Esophagus muscularis mucosa (tissue), 4 donors: ENCODE data around the gene POFUT2. TPM values are rescaled to one million over a fixed set of nuclear protein-coding genes. Genes with fewer than 3 reads are reported as not detected.

Source experiments
- DNase-seq: peaks from one replicate; pipeline ENCODE4 v3.0.0-alpha.2; 2017; ENCODE audit errors: extremely low spot score
- H3K27ac ChIP-seq, 4 donors: fragments of 200-600 bp; sonication (generic); replicated peaks in 1 of 4; 1 replicate in 3 of 4; 2 replicates in 1 of 4; pipeline ENCODE4 v1.5.1; 2016 to 2019; ENCODE audit warnings: mild to moderate bottlenecking in 1 of 4
- H3K27me3 ChIP-seq, 4 donors: fragments of 200-600 bp; sonication (generic); one replicate each; pipeline versions ENCODE4 v1.5.1 to v1.6.0; 2016 to 2019
- H3K36me3 ChIP-seq, 4 donors: fragments of 200-600 bp; sonication (generic); one replicate each; pipeline ENCODE4 v1.5.1; 2016 to 2019
- H3K4me1 ChIP-seq, 4 donors: fragments of 200-600 bp; sonication (generic); one replicate each; pipeline ENCODE4 v1.5.1; 2016 to 2019
- H3K4me3 ChIP-seq, 4 donors: fragments of 200-600 bp; sonication (generic); 1 replicate in 2 of 4; 2 replicates in 2 of 4; pipeline ENCODE4 v1.5.1; 2016 to 2019; ENCODE audit warnings: mild to moderate bottlenecking in 4 of 4, moderate library complexity in 1 of 4
- H3K9me3 ChIP-seq, 4 donors: fragments of 200-600 bp; sonication (generic); 1 replicate in 3 of 4; 2 replicates in 1 of 4; pipeline ENCODE4 v1.5.1; 2016 to 2019
- EP300 ChIP-seq: sonication (generic); formaldehyde crosslinking; IDR thresholded peaks from one replicate; pipeline ENCODE4 v1.6.1; 2017; ENCODE audit warnings: antibody characterized with exemption
- POLR2A ChIP-seq: fragments of 450-650 bp; IDR thresholded peaks from one replicate; pipeline ENCODE4 v1.6.1; 2017; ENCODE audit warnings: antibody characterized with exemption, moderate library complexity, mild to moderate bottlenecking, low read depth
- POLR2AphosphoS5 ChIP-seq, 2 donors: sonication (generic); formaldehyde crosslinking; IDR thresholded peaks; one replicate each; pipeline ENCODE4 v1.6.1; 2017; ENCODE audit warnings: antibody characterized with exemption in 2 of 2
- WGBS: methylation state at CpG from one replicate; pipeline ENCODE4 v1.1.5; 2018; 5-methylcytosine and 5-hydroxymethylcytosine counted together
- intact Hi-C: fragments of 100-400 bp; cut with DNase I; formaldehyde crosslinking; loops from one replicate; pipeline ENCODE4 v1.15.1; 2023
- total RNA-seq, 4 donors: library from RNA; depleted of rRNA; stranded (reverse); fragments of >200 nt; gene quantifications; one replicate each; pipeline versions ENCODE4 v1.1.0 to v1.2.1, GENCODE V29; 2016
- TF ChIP-seq, protein P1 (sequence below), 3 experiments: fragments of 200-600 bp in 2 of 3; fragments of 450-650 bp in 1 of 3; sonication (generic) in 2 of 3; IDR thresholded peaks; one replicate each; pipeline ENCODE4 v1.5.1; 2017 to 2019; ENCODE audit warnings: antibody characterized with exemption in 3 of 3, mild to moderate bottlenecking in 2 of 3, moderate library complexity in 1 of 3

Gene POFUT2
- total RNA-seq, 4 donors from 2014 or later: 15.8 to 21.6 (median 18.7) TPM

DNA sequence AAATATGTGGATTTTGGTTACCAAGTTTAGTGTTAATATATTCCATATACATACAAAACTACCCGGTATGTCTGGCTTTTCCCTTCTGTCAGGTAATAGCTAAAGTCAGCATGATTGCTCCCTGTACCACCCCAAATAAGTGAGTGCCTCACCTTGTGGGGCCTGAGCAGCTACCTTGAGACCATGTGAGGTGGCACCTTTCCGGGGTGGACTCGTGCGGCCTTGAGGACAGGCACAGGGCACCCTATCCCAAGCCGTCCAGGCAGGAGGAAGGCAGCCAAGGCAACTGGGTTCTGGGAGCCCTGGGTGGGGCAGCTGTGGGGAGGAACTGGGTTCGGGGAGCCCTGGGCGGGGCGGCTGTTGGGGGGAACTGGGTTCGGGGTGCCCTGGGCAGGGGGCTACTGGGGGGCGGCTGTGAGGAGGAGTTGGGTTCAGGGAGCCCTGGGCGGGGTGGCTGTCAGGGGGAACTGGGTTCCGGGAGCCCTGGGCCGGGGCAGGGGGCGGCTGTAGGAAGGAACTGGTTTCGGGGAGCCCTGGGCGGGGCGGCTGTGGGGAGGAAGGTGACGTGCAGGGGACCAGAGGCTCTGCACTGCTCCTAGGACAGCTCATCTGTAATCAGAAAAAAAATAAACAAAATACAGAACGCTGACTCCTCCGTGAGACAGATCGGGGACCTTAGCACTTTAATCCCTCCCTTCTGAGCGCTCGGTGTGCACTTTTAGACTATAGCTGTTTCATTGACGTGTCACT, 63.3 kb downstream of the POFUT2 start:
- H3K4me1 ChIP-seq: peaks cover 0 to 21% (median 17%) of the 10 kb centered on the region in 4 donors
- DNase-seq: no peak
- no peak overlapping the region for H3K27ac ChIP-seq
- WGBS: 79% methylated on average over 24 of the region's 24 CpGs
- no peak overlapping the region for H3K4me3 ChIP-seq
- H3K9me3 ChIP-seq: no peaks in the 10 kb centered on the region
- H3K27me3 ChIP-seq: no peaks in the 10 kb centered on the region
- TF ChIP-seq POLR2A (no peak), EP300 (no peak), POLR2AphosphoS5 (IDR thresholded peaks at IDR 0.05) (no peak)
- TF ChIP-seq, protein P1, sequence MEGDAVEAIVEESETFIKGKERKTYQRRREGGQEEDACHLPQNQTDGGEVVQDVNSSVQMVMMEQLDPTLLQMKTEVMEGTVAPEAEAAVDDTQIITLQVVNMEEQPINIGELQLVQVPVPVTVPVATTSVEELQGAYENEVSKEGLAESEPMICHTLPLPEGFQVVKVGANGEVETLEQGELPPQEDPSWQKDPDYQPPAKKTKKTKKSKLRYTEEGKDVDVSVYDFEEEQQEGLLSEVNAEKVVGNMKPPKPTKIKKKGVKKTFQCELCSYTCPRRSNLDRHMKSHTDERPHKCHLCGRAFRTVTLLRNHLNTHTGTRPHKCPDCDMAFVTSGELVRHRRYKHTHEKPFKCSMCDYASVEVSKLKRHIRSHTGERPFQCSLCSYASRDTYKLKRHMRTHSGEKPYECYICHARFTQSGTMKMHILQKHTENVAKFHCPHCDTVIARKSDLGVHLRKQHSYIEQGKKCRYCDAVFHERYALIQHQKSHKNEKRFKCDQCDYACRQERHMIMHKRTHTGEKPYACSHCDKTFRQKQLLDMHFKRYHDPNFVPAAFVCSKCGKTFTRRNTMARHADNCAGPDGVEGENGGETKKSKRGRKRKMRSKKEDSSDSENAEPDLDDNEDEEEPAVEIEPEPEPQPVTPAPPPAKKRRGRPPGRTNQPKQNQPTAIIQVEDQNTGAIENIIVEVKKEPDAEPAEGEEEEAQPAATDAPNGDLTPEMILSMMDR (IDR thresholded peaks at IDR 0.05): no peak
- H3K36me3 ChIP-seq: peaks cover 36 to 54% (median 48%) of the 10 kb centered on the region in 4 donors
- intact Hi-C loops: no loop called here

DNA sequence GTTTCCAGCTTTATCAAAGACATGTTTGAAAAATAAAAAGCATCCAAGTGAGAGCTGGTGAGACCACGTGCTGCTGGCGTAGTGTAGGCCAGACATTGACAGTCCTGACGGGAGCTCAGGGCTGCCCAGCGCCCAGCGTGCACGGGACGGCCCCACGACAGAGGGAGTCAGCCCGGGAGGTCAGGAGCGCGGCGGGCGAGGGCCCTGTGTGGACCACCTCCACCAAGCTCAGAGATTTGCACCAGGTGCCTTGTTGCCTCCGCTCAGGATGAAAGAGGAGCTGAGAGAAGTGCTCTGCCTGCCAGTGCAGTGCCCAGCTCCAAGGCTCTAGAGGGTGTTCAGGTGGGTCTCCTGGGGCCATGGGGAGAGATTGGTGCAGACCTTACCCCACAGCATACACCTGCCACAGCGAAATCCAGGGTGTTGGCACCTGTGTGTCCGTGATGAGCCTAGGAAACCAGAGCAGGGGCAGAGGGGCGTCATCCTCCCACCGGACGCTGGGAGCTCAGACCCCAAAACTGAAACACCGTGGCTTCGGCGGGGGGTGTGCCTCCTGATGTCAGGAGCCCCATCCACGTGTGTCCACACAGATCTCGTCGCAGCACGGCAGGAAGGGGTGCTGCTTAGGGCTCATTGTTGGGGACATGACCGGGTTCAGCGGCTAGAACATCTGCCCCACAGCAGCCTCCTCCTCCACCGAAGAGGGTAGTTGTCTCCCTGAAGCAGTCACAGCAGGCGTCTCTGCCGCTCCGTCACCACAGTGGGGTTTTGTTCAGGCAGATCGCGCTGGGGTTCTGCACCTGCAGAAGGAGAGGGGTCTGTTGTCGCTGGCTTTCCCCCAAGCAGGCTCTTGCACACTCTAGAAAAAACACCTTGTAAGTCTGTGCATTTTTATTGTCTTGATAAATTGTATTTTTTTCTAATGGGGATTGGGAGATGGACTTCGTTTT, 64.2 kb downstream of the POFUT2 start:
- no peak for TF ChIP-seq POLR2A
- no peak for TF ChIP-seq EP300
- TF ChIP-seq, protein P1 (IDR thresholded peaks at IDR 0.05): no peak
- no peak for TF ChIP-seq POLR2AphosphoS5 (IDR thresholded peaks at IDR 0.05)
- peaks cover 0 to 15% (median 9%) of the 10 kb centered on the region in 4 donors for H3K4me1 ChIP-seq
- DNase-seq: no peak
- no peak overlapping the region for H3K4me3 ChIP-seq
- intact Hi-C loops: no loop called here
- H3K27ac ChIP-seq: no peak overlapping the region
- no peaks in the 10 kb centered on the region for H3K9me3 ChIP-seq
- H3K36me3 ChIP-seq: peaks cover 36 to 63% (median 52%) of the 10 kb centered on the region in 4 donors
- 92% methylated on average over 35 of the region's 36 CpGs for WGBS
- no peaks in the 10 kb centered on the region for H3K27me3 ChIP-seq

DNA sequence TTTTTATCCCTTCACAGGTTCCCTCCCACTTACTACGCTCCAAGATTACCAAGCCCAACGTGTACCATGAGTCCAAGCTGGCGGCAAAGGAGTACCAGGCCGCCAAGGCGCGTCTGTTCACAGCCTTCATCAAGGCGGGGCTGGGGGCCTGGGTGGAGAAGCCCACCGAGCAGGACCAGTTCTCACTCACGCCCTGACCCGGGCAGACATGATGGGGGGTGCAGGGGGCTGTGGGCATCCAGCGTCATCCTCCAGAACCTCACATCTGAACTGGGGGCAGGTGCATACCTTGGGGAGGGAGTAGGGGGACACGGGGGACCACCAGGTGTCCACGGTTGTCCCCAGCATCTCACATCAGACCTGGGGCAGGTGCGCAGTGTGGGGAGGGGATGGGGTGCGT, 65.7 kb downstream of the POFUT2 start:
- no peak for DNase-seq
- intact Hi-C loops: no loop called here
- H3K27me3 ChIP-seq: no peaks in the 10 kb centered on the region
- TF ChIP-seq, protein P1 (IDR thresholded peaks at IDR 0.05): no peak
- TF ChIP-seq POLR2A (no peak), POLR2AphosphoS5 (IDR thresholded peaks at IDR 0.05) (no peak), EP300 (no peak)
- H3K27ac ChIP-seq: no peak overlapping the region
- H3K9me3 ChIP-seq: no peaks in the 10 kb centered on the region
- peaks cover 36 to 67% (median 56%) of the 10 kb centered on the region in 4 donors for H3K36me3 ChIP-seq
- H3K4me1 ChIP-seq: peaks cover 0 to 3% (median 0%) of the 10 kb centered on the region in 4 donors
- 91% methylated on average over 15 of the region's 15 CpGs for WGBS
- H3K4me3 ChIP-seq: no peak overlapping the region

DNA sequence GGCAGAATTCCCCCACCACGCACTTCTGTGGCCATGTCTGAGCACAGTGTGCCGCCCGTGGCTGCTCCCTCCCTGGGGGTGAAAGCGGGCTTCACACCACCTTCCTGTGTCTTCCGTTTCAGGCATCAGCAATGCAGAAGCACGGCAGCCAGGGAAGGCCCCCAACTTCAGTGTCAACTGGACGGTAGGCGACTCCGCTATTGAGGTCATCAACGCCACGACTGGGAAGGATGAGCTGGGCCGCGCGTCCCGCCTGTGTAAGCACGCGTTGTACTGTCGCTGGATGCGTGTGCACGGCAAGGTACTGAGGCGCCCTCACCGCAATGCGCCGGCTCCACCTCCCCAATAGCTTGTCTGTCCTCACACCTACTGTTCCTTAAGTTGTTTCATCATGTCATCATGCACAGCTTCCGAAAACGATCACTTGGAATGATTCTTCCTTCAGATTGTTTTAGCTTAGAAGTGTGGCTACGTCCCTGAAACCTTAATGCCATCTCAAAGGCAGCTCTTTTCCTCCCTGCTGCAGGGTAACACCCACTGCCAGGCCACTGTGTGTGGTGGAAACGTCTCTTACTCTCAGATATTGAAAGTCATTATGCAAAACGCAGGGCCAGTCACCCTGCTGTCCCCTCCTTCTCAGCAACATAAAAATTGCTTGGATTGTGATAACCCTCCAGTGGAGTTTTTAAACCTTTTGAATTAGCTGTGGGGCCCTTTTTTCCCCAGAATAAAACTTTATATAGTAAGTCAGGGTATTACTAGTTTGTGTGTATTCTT, 66.8 kb downstream of the POFUT2 start:
- no peak overlapping the region for H3K4me3 ChIP-seq
- WGBS: 95% methylated on average over 23 of the region's 29 CpGs
- H3K36me3 ChIP-seq: peaks cover 36 to 67% (median 56%) of the 10 kb centered on the region in 4 donors
- H3K4me1 ChIP-seq: peaks cover 0 to 3% (median 0%) of the 10 kb centered on the region in 4 donors
- no peak for DNase-seq
- H3K27ac ChIP-seq: no peak overlapping the region
- no peaks in the 10 kb centered on the region for H3K27me3 ChIP-seq
- TF ChIP-seq EP300 (no peak), POLR2AphosphoS5 (IDR thresholded peaks at IDR 0.05) (no peak), POLR2A (no peak)
- TF ChIP-seq, protein P1 (IDR thresholded peaks at IDR 0.05): no peak
- H3K9me3 ChIP-seq: peaks cover 0 to 4% (median 0%) of the 10 kb centered on the region in 4 donors
- intact Hi-C loops: no loop called here
